ELF-1 (cell line): ENCODE measurements around the gene COLEC11.

Source experiments
- DNase-seq: peaks from one replicate; pipeline ENCODE4 v3.0.0-alpha.2; 2016; ENCODE audit warnings: low read depth, low spot score

COLEC11 gene

DNA sequence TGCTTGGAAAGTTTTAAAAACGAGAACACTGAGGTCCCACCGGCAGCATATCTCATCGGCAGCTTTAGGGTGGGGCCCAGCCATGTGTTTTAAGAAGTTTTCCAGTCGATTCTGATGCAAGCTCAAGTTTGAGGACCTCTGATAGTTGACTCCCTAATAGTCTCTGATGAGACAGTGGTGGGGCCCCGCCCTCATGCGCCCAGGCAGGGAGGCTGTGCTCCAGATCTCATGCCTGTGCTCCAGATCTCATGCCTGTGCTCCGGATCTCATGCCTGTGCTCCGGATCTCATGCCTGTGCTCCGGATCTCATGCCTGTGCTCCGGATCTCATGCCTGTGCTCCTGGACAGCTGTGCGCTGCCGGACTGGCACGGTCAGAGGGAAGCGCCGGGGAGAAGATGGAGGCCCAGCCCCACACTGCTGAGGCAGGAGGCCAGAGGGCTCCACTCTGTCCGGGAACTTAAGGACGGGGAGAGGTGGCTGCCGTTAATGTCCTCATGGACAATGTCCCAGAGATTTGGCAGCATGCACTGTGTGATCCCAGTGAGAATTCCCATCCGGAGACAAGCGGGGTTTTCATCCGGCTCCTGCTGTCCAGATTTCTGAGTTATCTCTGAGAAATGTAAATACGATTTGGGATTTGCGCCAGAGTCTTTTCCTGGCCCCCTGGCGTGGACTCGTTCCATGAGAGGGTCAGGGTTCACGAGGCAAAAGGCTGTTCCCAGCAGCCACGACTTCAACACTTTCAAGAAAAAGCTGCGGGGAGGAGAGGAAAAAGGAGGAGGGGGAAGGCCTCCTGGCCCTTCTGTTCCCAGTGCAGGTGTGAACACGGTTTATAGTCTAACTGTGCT is 9.4 kb upstream of the COLEC11 start:
- DNase-seq = no peak

DNA sequence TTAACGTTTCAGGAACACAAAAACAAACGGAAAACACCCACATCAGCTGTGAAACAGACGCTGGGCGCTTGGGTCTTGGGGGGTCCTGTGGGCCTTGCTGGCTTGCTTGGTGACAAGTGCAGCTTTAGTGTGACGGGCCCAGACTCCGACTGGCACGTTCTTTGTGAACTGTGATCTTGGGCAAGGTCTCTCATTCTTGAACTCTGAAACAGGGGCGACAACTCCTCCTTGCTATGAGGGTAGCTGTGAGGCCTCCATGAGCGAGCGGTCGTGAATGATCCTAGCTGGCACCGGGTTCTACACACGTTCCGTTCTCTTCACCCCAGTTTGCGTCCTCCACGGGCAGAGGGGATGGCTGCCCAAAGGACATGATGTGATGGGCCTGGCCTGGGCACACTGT is 8.7 kb upstream of the COLEC11 start:
- no peak for DNase-seq

DNA sequence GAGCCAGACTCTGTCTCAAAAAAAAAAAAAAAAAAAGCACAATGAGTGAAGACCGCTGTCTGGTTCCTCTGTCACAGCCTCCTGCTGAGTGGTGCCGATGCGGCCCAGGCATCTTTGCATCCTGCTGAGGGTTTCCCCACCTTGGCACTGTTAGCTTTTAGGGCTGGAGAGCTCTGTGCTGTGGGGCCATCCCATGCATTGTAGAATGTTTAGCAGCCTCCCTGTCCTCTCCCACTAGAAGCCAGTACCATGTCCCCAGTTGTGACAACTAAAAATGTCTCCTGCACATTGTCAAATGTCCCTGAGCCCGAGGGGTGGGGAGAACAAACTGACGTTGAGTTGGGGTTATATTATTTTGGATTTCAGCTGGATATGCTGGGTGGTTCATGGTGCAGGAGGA is 7.9 kb upstream of the COLEC11 start:
- no peak for DNase-seq

DNA sequence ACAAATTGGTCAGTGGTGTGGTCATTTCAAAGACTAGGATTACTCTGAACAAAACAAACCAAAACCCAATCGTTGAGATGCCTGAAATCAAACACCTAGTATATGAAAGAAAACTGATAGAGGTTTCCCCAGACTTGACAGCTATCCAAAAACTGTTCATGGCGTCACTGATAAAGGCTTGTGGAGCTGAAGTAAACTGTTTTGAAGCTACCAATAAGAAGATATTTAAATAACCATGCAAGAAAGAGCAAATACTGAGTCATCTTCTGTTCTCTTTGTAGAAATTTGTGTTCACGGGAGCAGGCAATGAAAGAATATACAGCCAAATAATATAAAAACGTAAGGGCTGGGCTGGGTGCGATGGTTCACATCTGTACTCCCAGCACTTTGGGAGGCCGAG is 7.5 kb upstream of the COLEC11 start:
- no peak for DNase-seq

DNA sequence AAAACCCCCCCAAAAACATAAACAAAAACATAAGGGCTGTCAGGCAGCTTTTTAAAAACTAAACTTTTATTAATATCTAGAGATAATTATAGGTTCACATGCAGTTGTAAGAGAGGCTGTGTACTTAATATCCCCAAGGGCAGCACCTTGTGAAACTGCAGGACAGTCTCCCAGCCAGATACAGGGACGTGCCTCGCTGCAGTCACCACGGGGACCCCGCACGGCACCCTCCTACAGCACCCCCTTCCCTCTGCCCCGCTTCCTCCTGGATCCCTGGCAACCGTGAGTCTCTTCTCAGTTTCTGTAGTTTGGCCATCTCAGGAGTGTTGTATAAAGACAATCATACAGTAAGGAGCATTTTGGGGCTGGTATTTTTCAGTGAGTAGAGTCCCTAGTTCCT is 6.8 kb upstream of the COLEC11 start:
- DNase-seq = no peak

DNA sequence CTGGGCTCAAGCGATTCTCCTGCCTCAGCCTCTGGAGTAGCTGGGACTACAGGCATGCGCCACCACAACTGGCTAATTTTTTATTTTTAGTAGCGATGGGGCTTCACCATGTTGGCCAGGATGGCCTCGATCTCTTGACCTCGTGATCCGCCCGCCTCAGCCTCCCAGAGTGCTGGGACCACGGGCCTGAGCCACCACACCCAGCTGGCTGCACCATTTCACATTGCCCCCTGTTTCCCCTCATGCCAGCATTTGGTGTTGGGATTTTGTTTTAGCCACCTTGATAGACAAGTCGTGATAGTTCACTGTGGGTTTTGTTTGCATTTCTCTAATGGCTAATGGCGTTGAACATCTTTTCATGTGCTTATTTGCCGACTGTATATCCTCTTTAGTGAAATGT is 5.8 kb upstream of the COLEC11 start:
- DNase-seq = no peak

DNA sequence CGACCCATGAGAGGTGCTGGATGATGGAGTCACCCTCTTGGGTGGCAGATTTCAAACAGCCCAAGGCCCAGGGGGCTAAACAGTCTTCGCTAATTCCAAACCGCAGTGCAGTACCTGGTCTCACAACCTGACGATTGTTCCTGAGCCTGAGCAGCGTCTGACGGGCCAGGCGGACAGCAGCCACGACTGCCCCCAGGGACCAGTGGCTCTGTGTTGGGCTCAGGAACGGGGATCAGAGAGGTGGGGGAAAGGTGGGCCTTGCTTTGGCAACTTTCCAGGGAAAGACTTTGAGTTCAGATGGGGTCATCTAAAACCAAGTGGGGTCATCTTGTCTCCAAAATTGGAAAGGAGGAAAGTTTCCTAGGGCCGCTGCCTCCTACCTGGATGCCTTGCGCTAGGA is 492 bp downstream of the COLEC11 start:
- DNase-seq = peak; percentile 51

DNA sequence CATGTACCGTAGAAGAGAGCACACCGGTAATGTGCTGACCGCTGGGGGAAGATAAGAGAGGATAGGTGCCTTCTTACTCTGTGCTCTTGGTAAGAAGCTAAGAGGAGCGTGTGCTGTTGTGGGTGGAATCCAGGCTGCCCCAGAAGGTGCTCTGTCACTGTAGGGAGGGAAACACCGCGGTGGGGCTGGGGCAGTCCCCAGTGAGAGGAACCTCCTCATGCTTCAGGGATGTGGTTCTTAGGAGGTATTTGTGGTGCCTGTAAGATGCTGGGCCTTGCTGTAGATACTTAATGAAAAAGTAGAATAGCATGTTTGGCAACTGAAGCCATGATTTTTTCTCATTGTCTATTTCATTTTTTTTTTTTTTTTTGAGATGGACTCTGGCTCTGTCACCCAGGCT is 1.1 kb downstream of the COLEC11 start:
- no peak for DNase-seq

DNA sequence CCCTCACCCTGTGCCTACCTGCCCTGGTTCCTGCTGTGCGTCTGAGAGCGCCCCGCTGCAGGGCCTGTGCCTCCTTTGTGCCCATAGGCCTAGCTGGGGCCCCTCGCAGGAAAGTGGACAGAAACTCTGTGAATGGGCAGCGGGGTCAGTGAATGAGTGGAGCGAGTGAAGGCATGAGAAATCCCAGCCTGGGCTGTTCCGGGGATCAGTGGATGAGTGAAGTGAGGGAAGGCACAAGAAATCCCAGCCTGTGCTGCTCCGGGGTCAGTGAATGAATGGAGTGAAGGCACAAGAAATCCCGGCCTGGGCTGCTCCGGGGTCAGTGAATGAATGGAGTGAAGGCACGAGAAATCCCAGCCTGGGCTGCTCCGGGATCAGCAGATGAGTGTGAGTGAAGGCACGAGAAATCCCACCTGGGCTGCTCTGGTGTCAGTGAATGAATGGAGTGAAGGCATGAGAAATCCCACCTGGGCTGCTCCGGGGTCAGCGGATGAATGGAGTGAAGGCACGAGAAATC is 2.0 kb downstream of the COLEC11 start:
- no peak for DNase-seq

DNA sequence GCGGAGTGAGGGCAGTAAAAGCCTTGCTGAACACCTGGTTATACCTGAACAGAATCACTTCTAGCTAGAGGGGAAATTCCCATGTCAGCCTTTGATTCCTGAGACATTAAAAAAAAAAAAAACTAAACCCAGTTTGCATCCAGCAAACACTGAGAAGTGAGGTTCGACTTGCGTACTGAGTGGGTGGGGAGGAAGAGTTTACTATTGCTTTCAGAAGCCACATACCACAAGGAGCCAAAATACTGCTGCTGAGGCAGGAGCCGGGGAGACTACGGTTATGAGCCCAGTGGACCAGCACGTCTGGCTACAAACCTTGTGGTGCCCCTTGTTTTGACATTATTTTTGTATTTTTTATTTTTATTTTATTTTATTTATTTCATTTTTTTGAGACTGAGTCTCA is 2.7 kb downstream of the COLEC11 start:
- DNase-seq = no peak

DNA sequence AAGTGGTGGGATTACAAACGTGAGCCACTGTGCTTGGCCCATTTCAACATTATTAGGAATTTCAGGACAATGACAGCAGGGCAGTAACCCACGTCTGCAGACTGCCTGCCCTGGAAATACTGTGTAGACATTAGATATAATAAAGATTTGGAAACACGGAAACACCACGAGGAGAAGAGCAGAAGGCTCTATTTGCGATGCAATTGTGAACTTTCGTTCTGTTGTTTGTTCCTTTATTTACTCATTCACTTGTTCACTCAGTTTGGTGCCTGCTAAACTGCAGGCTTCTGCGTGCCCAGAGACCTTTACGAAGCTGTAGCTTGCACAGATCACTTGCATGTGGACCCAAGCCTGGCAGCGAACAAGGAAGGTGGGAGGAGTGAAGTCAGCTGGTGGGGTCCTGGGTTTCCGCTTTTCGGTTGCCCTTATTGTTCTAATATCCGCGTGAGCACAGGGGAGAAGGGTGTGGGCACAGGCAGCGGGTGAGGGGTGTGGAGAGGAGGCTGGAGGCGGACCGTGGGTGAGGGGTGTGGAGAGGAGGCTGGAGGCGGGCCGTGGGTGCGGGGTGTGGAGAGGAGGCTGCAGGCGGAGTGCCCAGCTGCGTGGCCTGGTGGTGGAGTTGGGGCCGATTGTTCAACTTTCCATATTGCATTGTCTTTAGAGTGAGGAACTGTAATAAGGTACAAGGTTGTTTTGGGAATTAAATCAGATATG is 3.4 kb downstream of the COLEC11 start:
- no peak for DNase-seq

DNA sequence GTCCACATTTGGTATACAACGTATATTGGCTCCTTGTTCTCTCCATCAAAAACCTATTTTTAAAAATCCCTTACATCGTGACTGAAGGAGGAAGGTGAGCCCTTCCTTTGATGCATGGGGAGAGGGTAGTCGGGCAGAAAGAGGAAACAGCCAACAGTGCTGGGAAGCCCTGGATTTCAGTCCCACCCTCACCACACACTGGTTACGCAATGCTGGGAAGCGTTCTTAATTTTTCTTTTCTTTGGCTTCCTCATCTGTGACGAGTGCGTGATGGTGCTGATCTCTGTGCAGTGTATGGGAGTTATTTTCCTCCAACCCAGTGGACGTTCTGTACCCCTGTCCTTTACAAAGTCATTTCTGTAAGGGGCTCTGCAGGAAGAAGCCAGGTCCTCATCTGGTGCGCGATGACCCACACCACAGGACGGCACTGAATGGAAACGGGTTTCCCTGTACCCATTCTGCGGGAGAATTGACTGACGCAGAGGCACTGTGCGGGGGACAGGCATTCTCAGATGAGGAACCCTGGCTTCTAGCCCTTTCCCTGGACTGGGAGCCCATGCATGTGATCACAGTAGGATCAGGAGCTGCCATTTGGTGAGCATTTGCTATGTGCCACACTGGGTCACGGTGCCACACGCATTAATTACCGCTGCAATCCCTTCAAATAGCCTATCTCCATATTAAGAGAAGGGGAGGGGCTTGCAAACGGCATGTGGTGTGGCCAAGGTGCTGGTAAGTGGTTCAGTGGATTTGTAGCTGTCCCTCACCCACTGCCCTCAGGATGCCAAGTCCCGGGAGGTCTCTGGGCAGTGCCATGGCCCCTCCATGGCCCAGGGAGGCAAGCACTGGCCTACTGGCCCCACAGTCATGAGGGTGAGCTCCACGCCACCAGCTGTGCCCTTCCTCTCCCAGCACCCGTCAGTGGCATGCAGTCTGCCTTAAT is 4.3 kb downstream of the COLEC11 start:
- DNase-seq = no peak

DNA sequence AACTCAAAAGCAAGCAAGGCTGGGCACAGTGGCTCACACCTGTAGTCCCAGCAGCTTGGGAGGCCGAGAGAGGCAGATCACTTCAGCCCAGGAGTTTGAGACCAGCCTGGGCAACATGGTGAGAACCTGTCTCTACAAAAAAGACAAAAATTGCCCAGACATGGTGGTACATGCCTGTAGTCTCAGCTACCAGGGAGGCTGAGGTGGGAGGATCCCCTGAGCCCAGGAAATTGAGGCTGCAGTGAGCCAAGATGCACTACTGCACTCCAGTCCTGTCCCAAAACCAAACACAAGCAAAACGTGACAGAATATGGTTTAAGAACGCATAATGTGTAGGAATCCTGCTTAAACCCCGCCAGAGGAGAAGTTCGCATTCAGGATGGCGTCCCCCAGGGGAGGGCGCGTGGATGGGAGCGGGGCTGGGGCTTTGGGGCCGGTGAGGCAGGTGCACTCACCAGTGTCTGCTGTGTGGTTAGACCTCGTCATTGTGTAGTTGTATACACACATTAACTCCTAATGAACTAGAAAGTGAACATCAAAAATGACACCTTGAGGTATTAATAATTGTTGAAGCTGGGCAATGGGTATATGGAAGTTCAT is 5.4 kb downstream of the COLEC11 start:
- DNase-seq = no peak

DNA sequence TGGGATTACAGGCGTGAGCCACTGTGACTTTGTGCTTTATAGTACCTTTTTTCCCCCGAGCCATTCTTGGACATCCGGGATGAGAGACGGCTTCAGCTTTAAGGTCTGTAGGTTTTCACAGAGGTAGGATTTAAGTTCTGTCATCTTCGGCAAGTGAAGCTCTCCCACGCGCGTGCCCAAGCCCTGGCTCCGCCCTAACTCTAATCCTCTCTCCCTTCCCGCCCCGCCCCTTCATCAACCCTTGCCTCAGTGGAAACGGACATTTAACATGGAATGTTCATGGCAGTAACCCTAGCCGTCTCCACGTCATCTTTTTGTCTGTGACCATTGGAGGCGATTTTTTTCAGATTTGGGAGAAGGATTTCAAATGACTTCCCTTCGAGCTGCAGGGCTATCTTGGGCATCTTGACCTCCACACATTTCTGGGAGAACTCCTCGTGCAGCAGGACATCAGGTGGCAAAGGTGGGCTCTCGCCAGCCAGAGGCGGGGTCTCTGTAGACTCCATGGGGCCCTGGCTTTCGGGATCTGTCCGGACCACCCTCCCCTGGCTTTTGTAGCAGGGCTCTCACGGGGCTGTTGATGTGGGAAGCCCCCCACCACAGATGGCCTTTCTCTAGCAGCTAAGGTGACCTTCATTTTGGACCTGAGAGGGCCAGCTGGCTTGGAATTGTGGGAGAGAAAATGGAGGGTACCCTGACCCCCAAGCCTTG is 6.8 kb downstream of the COLEC11 start:
- DNase-seq = no peak

DNA sequence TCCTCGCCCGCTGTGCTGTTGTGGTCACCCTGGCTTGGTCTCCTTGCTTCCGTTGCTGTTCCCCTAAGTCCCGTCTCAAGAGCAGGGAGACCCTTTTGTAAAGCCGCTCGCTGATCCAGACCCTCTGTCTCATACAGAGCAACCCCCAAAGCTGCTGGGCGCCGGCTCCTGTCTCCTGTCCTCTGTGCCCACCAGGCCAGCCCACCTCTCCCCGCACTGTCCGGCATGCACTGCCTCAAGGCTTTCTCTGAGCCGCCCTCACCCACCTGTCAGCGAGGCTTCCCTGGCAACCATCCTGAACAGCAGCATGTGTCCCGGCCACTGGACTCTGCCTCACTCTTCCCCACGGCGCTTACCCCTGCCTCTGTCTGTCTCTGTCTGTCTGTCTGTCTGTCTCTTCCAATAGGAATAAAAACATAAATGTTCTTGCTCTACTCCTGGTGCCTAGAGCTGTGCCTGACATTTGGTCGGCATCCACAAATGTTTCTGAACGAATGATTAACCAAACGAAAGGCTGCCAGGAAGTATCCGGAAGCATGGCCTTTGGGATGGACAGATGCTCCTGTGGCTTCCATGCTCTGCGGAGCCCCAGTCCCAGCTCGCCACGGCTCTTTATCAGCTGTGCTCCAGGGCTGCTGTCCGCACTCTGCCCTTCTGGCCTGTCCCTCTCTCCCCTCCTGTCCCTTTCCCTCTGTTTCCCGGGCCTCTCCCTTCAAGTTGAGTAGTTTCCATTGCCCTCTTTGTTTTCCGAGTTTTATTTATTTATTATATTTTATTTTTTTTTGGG is 7.8 kb downstream of the COLEC11 start:
- no peak for DNase-seq

DNA sequence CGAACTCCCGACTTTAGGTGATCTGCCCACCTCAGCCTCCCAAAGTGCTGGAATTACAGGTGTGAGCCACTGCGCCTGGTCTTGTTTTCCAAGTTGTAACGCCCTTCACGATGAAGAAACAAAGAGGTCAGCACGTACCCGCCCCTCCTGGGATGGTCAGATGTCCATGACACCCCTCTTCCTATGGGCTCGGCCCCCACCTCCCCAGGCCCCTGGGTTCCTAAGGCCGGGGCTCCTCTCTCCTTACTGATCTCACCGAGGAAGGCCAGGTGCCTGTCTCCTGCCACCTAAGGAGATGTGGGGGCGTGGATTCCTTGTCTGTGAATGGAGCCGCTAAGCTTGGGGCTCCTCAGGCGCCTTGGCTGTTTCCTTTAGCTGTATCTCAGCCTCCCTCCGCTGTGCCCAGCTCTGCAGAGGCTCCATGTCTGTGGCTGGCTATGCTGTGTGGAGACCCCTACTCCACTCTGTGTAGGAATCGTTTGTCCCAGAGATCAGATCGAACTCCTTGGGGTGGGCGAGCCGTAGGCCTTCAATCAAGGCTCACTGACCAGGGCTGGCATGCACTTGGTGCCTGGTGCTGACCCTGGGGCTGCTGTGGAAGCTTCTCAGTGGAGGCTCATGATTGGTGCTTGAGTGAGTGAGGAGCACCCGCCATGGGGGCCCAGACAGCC is 8.8 kb downstream of the COLEC11 start:
- DNase-seq = no peak

DNA sequence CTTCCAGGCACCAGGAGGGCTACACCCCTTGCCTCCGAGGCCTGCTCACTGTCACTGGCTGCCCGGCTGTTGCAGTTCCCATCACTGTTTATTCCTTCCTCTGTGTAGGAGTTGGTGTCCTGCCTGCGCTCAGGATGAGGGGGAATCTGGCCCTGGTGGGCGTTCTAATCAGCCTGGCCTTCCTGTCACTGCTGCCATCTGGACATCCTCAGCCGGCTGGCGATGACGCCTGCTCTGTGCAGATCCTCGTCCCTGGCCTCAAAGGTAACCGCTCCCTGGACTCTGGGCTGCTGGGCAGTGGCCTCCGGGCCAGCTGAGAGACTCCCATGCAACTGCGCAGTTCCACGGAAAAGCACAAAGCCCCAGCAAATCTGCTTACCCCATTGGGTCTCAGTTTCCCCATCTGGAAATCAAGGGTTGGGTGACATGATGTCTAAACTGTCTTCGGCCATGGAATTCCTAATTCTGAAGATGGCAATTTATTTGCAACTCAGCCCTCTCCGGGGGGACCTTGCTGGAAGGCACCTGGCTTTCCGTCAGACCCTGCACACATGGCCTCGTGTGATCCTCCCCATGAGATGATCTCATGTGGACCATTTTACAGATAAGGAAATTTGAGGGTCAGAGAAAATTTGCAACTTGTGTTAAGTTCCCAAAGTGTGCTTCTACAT is 9.4 kb downstream of the COLEC11 start:
- no peak for DNase-seq

DNA sequence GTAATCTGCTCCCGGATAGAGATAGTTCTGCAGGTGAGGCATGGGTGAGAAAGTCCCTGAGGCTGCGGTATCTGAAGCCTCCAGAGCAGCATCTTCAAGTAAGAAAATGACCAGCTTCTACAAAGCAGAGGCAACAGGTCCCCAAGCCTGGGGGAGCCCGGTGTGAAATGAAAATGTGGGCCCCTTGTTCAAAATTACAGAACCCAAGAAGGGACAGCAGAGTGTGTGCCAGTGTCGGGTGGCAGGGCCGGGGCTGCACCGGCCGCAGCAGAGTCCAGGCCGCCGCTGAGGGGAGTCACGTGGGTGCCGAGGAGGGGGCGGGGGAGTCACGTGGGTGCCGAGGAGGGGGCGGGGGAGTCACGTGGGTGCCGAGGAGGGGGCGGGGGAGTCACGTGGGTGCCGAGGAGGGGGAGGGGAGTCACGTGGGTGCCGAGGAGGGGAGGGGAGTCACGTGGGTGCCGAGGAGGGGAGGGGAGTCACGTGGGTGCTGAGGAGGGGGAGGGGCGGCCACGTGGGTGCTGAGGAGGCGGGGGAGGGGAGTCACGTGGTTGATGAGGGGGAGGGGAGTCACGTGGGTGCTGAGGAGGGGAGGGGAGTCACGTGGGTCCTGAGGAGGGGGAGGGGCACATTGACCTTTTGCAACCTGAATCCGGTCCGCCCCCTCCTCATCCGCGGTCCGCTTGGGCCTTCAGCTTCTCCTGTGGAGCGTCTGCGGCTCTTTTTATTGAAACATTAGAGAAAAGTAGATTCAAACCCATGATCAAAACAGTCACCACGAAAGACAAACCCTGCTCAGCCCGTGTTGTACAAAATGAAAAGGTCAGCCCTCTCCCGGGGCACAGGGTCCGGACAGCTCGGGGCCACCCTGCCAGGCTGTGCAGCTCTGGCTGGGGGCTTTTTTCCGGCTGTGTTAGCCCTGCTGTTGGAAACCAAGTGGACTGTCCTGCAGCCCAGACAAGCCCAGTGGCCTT is 10.4 kb downstream of the COLEC11 start:
- DNase-seq = no peak
